ENCODE data around the gene SPC24. TPM values are rescaled to one million over a fixed set of nuclear protein-coding genes. Genes with fewer than 3 reads are reported as not detected.
"Not testable (repeated sequence)": the region's sequence is repeated elsewhere in the genome, so short reads cannot be mapped to it uniquely, and the experiment has no call there.

Gene SPC24
- total RNA-seq, 1 donor from 2014 or later = 4.3 TPM

DNA sequence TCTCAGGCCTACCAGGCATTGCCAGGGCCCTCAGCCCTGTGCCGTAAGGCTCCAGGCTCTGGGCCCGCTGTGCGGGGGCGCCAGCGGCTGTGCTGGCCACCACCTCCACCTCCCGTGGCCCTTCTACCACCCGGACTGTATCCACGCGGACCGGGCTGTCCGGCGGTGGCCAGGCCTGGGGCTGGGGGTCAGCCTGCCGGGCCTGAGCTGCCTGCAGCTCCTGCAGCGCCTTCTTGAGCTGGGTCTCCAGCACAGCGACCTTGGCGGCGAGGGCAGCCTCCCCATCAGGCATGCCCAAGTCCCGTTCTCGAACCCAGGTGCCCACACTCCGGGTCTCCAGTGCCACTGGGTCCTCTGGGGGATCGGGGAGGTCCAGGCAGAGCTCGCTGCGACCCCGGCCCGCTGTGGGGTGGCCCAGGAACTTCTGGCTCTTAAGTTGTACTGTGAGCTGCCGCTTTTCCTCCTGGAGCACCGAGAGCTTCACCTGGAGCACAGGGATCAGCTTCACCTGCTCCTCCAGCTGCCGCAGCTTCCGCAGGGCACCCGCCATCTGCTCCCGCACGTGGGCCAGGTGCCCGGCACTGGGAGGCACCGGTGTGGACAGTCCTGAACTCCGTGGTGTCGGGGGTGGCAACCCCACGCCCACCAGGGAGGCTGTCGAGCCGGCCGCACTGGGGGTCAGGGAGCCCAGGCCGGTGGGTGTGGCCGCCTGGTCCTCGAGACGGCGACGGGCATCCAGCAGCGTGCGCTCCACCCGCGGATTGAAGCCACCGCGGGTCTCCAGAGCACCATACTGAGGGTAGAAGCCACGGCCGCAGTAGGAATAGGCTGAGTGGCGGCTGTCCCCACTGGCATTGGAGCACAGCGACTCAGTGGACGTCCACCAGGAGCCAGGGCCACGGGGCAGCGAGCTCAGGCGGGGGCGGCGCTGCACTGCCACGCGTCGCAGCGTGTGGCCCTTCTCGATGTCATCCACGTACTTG is 37.7 kb upstream of the SPC24 start:
- DNase-seq (ENCODE audit: low spot score) = no peak

DNA sequence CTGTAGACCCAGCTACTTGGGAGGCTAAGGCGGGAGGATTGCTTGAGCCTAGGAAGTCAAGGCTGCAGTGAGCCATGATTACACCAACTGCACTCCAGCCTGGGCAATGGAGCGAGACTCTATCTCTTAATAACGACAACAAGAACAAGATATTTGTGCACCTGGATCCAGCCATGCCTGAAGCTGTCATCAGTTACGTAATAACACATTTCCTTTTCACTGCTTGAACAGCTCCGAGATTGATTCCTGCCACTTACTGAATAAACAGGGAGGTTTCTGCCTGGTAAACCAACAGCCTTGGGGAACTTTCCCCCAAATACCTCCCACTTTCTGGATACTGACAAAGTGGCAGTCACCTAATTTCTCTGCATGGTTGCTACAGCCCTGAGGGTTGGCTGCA is 36.4 kb upstream of the SPC24 start:
- no peak for DNase-seq (ENCODE audit: low spot score)

DNA sequence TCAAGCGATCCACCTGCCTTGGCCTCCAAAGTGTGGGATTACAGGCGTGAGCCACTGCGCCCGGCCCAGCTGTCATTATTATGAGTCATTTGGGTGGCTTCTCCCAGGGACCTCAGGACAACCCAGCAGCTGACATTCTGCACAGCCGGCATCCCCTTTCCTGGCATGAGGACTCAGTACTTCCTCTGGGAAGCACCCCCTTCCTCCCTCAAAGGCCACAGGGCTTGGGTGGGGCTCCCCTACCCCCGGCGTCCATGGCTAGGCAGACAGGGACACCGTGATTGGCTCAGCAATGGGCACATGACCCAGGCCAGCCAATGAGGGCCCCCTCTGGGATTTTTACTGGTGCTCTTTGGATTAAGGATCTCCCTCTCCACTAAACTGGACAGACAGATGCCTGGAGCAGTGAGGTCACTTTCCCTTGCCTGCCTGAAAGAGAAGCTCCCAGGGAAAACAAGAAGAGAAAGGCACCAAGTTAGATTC is 35.7 kb upstream of the SPC24 start:
- peak; percentile 61 for DNase-seq (ENCODE audit: low spot score)

DNA sequence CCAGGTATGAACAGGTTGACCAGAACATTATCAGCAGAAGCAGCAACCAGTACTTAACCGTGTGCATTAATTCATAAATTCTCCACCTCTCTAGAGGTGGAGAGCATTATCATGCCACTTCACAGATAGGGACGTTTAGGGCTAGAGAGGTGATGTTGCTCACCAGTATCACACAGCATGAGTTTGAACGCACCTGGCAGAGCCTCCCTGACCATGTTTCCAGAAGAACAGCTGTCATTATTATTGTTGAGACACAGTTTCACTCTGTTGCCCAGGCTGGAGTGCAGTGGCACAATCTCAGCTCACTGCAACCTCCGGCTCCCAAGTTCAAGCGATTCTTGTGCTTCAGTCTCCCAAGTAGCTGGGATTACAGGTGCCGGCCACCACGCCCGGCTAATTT is 34.9 kb upstream of the SPC24 start:
- no peak for DNase-seq (ENCODE audit: low spot score)

DNA sequence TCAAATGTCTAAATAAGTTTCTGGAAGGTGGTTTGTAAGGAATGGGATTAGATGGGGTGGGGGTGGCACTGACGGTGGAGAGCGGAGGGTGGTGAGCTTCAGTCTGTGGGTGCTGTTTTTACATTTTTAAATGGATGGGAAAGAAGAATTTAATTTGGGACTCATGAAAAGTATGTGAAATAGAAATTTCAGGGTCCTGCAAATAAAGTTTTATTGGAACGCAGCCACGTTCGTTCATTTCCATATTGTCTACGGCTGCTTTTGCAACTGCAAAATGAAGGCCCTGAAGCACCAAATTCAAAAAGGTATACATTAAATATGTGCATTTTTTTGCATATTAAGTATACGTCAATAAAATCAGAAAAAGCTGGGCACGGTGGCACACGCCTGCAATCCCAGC is 31.9 kb upstream of the SPC24 start:
- no peak for DNase-seq (ENCODE audit: low spot score)

DNA sequence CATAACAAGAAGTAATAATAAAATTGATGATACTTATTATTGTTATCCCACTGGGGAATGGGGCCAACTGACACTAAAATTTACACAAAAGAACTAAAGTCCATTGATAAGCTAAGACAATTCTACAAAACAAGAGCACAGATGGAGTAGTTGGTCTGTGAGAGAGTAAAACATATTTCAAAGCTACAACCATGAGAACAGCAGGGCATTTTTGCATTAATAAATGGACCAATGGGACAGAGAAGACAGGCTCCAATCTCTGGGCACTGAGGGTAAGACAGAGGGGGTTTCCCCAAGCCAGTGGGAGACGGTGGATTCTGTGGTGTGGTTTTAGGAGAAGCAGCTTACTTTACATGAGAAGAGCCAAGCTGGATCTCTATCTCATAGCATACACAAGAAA is 27.4 kb upstream of the SPC24 start:
- no peak for DNase-seq (ENCODE audit: low spot score)

DNA sequence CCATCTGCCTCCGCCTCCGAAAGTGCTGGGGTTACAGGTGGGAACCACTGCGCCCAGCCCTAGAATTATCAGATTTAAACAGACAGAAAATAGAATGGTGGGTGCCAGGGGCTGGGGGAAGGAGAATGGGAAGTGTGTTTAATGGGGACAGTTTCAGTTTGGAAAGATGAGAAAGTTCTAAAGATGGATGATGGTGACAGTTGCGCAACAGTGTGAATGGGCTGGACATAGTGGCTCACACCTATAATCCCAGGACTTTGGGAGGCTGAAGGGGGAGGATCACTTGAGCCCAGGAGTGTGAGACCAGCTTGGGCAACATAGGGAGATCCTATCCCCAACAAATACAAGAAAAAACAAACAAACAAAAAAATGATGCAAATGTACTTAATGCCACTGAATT is 25.9 kb upstream of the SPC24 start:
- DNase-seq (ENCODE audit: low spot score) = no peak

DNA sequence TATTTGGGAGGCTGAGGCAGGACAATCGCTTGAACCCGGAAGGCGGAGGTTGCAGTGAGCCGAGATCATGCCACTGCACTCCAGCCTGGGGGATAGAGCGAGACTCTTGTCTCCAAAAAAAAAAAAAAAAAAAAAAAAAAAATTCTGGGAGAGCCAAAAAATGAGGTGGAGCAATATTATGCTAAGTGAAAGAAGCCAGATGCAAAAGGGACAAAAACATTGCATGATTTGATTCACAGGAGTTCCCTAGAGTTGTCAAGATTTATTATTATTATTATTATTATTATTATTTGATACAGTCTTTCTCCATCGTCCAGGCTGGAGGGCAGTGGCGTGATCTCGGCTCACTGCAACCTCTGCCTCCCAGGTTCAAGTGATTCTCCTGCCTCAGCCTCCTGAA is 25.4 kb upstream of the SPC24 start:
- not testable (repeated sequence) for DNase-seq (ENCODE audit: low spot score)

DNA sequence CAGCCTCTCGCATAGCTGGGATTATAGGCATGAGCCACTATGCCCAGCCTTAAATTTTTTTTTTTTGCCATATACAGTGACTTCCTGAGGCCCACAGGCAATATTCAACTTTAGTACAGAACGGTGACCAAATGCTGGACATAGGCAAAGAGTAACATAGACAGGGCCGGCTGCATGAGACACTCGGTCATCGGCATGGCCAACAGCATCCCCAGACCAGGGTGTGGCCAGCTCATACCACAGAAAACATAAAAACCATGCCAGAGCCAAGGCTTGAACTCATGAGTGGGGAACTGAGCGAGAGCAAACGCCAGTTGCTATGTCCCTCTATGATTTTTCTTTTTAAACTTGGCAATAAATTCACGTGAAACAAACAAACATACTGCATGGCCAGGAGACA is 24.8 kb upstream of the SPC24 start:
- peak; percentile 71 for DNase-seq (ENCODE audit: low spot score)

DNA sequence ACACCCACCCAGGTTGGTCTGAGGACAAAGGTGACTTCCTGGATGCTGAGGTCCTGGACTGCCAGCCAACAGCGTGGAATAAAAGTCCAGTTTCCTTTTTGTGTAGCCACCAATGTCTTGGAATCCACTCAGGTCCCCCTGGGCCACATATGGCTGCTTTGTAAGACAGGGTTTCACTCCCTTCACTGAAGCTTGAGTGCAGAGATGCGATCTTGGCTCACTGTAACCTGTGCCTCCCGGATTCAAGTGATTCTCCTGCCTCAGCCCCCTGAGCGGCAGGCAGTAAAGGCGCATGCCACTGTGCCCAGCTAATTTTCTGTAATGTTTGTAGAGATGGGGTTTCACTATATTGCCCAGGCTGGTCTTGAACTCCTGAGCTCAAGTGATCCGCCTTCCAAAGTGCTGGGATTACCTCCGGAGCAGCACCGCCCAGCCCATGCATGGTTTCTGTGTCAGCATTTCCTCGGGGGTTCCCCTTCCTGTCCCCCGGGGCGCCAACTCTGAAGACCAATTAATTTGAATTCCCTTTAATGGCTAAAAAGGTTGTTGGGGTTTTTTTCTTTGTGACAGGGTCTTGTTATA is 24.2 kb upstream of the SPC24 start:
- DNase-seq (ENCODE audit: low spot score) = no peak

DNA sequence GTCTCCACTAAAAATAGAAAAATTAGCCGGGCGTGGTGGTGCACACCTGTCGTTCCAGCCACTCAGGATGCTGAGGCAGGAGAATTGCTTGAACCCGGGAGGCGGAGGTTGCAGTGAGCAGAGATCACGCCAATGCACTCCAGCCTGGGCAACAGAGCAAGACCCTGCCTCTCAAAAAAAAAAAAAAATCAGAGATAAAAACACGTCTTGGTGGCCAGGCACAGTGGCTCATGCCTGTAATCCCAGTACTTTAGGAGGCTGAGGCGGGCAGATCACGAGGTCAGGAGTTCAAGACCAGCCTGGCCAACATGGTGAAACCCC is 23.5 kb upstream of the SPC24 start:
- DNase-seq (ENCODE audit: low spot score) = not testable (repeated sequence)

DNA sequence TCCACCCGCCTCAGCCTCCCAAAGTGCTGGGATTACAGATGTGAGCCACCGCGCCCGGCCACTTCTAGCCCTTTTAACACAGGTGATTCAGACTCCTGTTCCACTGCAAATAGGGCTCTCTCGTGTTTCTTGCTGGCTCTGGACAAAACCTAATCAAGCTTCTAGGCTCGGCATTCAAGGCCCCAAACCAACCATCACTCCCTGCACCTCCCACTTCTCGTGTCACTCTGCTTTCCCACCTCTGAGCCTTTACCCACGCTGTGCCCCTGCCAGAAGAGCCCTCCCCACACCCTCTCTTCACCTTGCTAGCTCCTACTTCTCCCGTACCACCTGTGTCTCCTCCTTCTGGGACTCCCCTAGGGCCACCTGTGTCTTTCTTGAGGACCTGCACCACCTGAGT is 22.0 kb upstream of the SPC24 start:
- no peak for DNase-seq (ENCODE audit: low spot score)

DNA sequence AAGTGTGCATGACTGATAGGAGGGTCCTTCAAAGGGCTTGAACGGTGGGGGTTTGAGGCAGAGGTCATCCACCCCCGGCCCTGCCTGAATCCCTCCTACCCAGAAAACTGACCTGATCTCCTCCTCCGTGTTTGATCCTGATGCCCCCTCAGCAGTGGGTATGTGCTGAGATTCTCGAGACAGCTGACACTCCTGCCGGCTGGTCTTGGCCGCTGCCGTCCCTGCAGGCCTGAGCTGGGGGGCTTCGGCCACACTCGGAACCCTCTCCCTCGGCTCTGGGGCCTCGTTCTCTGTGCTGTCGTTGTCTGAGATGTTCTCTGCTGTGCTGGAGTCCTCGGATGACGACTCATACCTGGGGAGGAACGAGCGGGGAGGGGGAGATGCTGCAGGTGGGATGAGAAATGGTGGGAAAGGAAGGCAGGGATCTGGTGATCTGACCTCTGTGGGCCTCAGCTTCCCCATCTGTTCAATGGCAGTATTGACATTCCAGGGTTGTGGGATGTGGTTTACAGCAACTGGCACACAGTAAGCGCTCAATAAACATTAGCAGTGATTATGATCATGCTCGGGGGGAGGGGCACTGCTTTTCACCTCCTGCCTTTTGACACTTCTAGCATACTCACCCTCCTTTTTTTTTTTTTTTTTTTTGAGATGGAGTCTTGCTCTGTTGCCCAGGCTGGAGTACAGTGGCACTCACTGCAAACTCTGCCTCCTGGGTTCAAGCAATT is 21.0 kb upstream of the SPC24 start:
- DNase-seq (ENCODE audit: low spot score) = no peak

DNA sequence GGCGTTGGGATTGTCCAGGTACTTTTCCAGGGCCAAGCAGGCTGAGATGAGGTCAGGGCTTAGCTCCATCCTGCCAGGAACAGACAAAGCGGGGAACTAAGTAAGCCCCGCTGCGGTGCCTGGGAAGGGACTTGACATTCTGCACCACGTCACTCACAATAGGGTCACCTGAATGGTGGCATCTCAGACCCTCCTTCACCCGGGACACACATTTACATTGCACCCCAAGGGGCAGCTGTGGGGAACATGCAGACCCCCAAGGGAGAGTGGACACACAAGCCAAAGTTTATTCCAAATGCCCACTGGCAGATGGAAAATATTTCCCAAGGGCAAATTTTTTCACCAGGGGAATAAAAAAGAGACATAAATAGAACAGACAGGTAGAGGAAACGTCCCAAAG is 20.3 kb upstream of the SPC24 start:
- DNase-seq (ENCODE audit: low spot score) = no peak

DNA sequence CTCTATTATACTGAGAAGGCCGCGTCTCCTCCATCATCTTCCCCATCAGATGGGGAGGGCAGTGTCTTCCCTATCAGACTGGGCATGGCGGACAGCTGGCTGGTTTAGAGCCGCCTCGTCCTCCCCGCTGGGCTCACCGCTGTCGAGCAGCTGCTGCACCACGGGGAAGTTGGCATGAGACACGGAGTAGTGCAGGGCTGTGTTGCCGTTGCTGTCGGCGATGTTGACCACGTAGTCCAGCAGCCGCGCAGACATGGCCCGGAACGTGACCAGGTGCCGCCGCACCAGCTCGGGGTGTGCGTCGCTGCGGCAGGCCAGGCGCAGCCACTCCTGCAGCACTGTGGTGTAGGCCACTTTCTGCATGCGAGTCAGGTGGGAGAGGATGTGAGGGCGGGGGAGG is 18.8 kb upstream of the SPC24 start:
- no peak for DNase-seq (ENCODE audit: low spot score)

DNA sequence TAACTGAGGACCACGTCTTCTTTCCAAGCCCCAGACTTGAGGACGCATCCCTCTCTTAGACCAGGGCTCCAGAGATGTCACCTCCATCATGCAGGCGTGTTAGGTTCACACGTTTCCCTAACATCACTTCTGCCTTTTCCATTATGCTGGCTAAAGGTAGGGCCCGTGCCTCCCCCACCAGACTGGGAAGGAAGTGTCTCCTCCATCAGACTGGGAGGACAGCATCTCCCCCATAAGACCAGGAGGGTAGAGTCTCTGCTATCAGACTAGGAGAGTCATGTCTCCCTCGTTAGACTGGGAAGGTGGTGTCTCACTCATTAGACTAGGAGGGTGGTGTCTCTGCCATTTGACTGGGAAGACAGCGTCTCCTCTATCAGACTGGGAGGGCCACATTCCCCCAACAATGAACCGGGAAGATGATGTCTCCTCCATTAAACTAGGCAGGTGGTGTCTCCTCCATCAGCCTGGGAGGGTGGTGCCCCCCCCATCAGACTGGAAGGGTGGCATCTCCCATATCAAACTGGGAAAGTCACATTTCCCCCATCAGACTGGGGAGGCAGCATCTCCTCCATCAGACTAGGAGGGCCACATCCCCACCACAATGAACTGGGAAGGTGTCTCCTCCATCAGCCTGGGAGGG is 18.1 kb upstream of the SPC24 start:
- no peak for DNase-seq (ENCODE audit: low spot score)

DNA sequence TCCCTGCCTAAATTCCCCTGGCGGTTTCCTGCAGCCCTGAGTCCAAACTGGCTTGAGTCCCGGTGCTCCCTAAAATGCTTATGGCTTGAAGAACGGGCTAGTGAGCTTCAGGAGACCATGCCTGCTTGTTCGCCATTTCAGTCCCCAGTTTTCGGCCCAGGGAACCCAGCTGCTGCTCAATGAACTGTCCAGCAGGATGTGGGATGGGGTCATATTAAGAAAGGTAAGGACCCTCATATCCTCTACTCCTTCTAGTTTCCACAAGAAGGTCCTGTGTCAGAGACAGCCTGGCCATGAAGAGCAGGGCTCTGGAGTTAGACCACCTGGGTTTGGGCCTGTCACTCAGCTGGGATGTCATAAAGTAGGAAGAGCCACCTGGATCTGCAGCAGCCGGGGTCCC is 17.0 kb upstream of the SPC24 start:
- DNase-seq (ENCODE audit: low spot score) = no peak

DNA sequence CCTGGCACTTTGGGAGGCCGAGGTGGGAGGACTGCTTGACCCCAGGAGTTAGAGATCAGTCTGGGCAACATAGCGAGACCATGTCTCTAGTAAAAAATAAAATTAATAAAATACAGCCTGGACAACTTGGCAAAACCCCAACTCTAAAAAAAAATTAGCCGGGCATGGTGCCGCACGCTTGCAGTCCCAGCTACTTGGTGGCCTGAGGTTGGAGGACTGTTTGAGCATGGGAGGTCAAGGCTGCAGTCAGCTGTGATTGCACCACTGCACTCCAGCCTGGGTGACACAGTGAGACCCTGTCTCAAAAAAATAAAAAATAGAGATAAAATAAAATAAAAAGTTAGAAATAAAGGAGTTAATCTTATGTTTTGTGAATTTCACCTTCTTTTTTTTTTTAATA is 15.6 kb upstream of the SPC24 start:
- DNase-seq (ENCODE audit: low spot score) = no peak

DNA sequence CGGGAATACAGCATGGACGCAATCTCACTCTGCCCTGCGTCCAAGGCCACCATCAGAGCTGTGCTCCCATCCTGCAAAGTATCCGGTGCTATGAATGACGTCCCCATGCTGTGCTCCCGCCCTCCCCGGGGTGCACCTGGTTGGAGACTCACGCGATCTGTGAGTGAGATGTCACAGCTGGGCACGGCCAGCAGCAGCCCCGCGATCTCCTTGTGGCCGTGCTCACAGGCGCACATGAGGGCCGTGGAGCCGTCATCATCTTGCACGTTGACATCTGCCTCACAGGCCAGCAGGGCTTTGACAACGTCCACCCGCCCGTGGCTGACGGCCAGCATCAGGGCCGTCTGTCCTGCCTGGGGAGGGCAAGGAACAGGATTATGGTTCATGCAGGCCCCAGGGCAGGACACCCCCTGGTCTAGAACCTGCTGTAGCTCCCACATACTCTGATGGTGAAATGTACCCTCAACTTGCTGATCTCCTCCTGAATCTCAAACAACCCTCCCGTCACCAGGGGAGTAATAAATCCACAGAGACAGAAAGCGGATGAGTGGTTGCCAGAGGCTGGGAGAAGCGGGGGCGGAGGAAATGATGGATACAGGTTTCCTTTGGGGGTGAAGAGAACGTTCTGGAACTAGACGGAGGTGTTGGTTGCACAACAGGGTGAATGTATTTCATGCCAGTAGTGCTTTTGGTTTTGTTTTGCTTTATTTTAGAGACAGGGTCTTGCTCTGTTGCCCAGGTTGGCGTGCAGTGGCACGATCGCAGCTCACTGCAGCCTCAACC is 14.5 kb upstream of the SPC24 start:
- no peak for DNase-seq (ENCODE audit: low spot score)

DNA sequence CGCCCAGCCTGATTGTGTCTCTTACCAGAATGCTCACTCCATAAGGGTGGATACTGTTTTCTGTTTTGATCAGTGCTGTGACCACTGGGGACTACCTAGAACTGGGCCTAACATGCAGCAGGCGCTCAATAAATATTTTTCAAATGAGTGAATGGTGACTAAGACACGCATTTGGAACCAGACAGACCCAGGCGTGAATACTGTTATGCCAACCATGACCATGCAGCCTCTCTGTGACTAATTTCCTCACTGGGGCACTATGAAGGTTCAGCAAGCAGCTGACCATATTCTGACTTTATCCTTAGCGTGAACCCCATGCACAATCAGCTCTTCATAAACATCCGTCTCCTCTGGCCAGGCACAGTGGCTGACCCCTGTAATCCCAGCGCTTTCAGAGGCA is 13.0 kb upstream of the SPC24 start:
- DNase-seq (ENCODE audit: low spot score) = no peak
